Right ventricle myocardium inferior (tissue), 1 donor: ENCODE measurements around the gene OR1F1. TPM values are rescaled to one million over a fixed set of nuclear protein-coding genes. Genes with fewer than 3 reads are reported as not detected.
"Not testable (repeated sequence)": the region's sequence is repeated elsewhere in the genome, so short reads cannot be mapped to it uniquely, and the experiment has no call there.

Experiments used
- ATAC-seq: fragments of 200-7000 bp; cut with Tn5 transposase; one replicate; pipeline ENCODE4 v1.9.1; 2020; ENCODE audit warnings: mild to moderate bottlenecking, moderate library complexity
- DNase-seq: peaks from one replicate; pipeline ENCODE4 v3.0.0; 2021; ENCODE audit errors: missing footprints
- intact Hi-C: fragments of 100-400 bp; cut with DNase I; formaldehyde crosslinking; loops from one replicate; pipeline ENCODE4 v1.11.0; 2022
- long read RNA-seq: library from polyadenylated mRNA; unstranded; transcript quantifications from one replicate; pipeline ENCODE4 v2.0.0, GENCODE V29; 2021
- total RNA-seq: library from RNA; stranded (reverse); fragmentation: NEBNext Ultra II Directional; extraction: Animal tissue kit (Norgen Biotek cat#: 25700); gene quantifications from one replicate; pipeline ENCODE4 v1.2.1, GENCODE V29; 2021
- donor health status: DM: no; HTN: yes; CAD: no; lungs with severe emphysema.

OR1F1 gene
- total RNA-seq, result not detected
- long read RNA-seq, result 0 reads

DNA sequence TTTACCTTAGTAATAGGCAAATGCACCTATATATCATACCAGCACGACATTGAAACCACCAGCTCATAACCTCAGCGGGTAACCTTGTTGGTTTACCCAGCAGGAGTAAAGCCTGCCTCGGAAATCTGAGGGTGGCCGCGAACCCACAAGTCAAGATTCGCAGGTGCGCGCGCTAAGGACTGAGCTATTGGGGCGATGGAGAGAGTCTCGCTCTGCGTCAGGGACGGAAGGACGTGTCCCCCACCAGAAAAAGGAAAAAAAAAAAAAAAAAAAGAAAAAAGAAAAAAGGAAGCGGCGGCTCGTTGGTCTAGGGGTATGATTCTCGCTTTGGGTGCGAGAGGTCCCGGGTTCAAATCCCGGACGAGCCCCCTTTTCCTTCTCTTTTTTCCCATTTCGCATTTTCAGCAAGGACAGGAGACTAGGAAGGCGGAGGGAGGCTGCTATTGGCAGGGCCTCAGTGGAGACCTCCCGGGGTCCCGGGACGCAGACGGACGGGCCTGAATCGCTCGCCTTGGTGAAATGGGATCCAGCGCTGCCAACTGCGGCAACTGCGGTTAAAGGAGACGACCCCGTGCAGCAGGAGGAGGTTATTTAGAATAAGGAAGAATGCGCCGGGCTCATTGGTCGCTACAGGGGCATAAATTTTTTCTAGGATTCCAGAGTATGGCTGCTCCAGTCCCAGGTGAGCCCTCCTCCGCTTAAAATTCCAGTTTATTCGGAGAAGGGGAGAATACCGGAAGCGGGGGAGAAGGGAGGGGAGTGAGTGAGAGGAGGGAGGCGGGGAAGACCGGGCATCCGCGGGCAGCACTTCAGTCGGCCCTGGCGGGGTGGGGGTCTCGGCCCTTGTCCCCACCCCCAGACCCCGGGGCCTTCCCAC, at the start of gene OR1F1:
OR1F1 (plus strand) TSS at position 407 of the 877 bp plus-strand sequence.
- intact Hi-C loops, result no loop called here
- ATAC-seq (no peak), DNase-seq (no peak)

DNA sequence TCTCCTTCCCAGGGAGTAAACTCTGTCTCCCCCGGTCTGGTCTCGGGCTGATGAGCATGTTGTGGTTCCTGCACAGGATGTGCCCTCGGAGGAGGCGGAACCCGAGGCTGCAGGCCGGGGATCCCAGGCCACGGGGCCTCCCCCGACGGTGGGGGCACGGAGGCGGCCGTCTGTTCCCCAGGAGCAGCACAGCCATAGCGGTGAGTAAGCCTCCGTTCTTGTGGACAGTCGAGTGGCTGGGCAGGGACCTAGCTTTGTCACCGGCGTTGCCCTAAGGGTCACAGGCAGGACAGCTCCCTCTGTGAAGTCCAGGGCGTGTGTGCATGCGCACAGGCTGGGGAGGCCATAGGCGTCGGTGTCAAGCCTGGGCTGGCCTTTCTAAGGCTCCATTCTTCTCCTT, 49.7 kb upstream of the OR1F1 start:
- intact Hi-C loops, result no loop called here
- DNase-seq, result peak; percentile 59
- ATAC-seq, result no peak

DNA sequence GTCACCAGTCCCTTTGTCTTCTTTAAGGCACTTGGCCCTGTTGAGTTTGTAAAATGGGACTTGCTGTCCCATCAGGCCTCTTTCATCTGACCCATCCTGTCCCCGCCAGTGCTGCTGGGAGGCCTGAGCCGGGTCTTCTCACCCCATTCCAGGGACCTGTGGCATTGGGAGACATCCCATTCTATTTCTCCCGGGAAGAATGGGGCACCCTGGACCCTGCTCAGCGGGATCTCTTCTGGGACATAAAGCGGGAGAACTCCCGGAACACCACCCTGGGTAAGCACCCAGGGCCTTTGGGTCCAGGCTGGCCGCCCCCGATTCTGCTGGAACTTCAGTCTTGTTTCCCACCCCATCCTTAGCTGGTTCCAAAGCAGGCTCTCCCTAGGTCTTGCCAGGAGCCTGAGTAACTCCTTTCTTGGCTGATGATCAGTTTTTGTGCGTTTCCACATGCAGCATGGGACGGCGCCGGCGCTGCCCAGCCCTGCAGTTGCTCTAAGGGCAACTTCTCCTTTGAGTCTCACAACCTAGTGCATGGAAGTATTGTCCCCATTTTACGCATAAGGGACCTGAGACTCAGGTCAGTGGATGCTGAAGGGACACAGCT, 49.1 kb upstream of the OR1F1 start:
- ATAC-seq, result no peak
- intact Hi-C loops, result no loop called here
- peak; percentile 27 for DNase-seq

DNA sequence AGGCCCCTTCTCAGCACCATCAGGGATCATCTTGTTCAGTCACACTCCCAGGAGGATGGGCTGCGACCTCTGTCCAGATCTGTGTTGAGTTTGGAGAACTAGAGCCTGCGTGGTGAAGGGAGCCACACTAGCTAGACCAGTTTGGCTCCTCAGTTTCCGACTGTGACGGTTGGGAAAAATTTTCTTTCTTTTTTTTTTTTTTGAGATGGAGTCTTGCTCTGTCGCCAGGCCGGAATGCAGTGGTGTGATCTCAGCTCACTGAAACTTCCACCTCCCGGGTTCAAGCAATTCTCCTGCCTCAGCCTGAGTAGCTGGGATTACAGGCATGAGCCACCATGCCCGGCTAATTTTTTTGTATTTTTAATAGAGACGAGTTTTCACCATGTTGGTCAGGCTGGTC, 48.4 kb upstream of the OR1F1 start:
- DNase-seq, result peak; percentile 16
- intact Hi-C loops, ATAC-seq: not testable (repeated sequence)

DNA sequence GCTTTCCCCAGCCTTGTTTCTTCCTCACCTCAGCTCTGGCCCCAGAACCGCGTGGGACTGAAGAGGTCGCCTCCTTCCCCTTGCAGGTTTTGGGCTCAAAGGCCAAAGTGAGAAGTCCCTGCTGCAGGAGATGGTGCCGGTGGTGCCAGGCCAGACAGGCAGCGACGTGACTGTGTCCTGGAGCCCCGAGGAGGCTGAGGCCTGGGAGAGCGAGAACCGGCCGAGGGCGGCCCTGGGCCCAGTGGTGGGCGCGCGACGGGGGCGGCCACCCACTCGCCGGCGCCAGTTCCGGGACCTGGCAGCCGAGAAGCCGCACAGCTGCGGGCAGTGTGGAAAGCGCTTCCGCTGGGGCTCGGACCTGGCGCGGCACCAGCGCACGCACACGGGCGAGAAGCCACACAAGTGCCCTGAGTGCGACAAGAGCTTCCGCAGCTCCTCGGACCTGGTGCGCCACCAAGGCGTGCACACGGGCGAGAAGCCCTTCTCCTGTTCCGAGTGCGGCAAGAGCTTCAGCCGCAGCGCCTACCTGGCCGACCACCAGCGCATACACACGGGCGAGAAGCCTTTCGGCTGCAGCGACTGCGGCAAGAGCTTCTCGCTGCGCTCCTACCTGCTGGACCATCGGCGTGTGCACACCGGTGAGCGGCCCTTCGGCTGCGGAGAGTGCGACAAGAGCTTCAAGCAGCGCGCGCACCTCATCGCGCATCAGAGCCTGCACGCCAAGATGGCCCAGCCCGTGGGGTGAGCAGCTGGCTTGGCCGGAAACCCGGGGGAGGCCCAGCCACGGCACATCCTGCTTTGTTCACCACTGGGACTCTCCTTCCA, 47.2 kb upstream of the OR1F1 start:
- ATAC-seq, result no peak
- intact Hi-C loops, result no loop called here
- DNase-seq, result peak; percentile 42

DNA sequence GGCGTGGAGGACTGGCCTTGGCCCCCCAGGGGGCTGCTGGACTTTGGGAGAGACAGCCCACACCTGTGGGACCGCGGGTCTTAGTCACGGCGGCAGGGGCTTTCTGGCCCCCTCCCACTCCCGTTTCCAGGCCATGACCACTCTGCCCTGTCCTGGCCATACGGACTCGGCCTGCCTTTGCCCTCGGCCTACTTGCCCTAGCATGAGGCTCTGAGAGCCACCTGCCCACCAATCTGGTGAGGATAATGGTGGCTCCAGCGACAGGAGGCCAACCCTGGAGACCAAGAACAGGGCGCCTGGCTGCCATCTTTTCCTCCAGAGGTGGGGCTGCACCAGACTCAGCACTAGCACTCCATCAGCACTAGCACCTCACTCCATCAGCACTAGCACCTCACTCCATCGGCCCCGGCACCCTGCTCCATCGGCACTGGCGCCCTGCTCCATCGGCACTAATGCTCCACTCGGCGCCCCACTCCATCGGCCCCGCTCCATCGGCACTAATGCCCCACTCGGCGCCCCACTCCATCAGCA, 46.2 kb upstream of the OR1F1 start:
- intact Hi-C loops, result no loop called here
- DNase-seq (peak; percentile 23), ATAC-seq (no peak)

DNA sequence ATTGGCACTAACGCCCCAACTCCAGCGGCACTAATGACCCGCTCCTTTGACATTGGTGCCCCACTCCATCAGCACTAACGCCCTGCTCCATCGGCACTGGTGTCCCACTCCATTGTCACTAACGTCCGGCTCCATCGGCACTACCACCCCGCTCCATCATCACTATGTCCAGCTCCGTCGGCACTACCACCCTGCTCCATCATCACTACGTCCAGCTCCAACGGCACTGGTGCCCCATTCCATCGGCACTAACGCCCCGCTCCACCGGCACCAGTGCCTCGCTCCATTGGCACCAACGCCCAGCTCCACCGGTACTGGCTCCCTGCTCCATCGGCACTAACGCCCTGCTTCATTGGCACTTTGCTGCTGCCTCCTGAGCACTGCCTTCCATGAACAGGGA, 45.7 kb upstream of the OR1F1 start:
- peak; percentile 65 for DNase-seq

DNA sequence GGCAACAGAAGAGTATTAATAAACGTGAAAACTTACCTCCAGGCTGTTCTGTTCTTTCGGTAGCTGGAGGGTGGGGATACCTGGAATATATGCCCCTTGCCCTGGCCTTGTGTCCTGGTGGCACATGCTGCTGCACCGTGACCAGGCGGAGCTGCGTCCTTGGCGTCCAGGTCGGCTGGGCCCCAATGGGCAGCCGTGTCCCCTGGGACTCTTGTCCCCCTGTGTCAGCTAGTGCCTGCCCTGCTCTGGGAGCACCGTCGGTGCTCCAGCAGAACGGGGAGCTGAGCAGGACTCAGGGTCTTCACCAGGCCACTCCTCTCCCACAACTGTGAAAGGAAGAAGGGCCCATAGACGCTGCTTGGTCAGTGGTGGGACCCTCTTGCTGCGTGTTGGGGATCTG, 45.2 kb upstream of the OR1F1 start:
- no peak for DNase-seq
- intact Hi-C loops, result no loop called here
- no peak for ATAC-seq

More for the DNA sequence above, 45.7 kb upstream of the OR1F1 start:
- no peak for ATAC-seq
- intact Hi-C loops, result no loop called here

DNA sequence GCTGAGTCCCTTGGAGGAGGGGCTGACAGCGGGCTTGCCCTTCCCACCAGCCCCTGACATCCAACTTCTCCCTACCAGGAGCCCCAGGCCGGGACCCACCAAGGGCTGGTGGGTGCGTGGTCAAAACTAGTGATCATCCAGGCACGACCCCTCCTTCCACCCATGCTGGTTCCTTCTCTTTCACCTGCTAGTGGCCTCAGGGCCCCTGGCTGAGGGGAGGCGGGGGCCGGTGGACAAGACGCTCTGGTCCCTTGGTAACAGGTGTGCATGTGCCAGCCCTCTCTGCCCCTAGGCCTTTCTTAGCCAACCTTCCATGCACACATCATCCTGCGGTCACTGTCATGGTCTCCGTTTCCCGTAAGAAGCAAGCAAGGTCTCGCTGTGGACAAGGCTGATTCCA, 44.8 kb upstream of the OR1F1 start:
- intact Hi-C loops, result no loop called here
- DNase-seq (peak; percentile 53), ATAC-seq (peak; percentile 5)

DNA sequence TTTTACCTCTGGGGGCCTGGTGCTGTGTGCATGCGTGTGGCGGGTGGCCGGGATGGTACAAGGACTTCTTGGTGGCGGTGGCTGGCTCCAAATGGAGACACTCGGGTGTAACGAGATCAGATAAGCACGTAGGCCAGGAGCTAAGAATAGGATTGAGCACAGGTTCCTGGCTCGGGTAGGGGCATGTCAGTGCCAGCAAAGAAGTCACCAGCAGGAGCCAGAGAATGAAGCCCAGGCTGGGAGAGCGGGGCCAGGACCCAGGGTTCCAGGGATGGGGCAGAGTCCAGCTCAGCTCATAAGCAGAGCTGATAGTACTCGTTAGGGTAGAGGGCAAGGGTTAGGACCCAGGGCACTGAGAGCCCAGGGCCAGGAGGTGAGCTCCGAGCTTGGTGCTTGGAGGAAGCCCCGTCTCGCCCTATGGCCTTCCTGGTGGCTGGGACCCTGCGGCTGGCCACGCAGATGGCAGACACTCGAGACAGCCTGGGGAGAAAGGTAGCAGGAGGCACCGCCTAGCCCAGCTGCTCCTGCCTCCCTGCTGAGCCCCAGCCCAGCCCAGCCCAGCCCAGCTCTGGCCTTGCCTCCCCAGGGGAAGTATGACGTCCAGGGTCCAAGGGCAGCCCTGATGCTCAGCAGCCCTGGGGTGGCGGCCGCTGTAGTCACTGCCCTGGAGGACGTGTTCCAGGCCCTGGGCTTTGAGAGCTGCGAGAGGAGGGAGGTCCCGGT, 44.2 kb upstream of the OR1F1 start:
- intact Hi-C loops, result no loop called here
- ATAC-seq (peak; percentile 85), DNase-seq (no peak)

DNA sequence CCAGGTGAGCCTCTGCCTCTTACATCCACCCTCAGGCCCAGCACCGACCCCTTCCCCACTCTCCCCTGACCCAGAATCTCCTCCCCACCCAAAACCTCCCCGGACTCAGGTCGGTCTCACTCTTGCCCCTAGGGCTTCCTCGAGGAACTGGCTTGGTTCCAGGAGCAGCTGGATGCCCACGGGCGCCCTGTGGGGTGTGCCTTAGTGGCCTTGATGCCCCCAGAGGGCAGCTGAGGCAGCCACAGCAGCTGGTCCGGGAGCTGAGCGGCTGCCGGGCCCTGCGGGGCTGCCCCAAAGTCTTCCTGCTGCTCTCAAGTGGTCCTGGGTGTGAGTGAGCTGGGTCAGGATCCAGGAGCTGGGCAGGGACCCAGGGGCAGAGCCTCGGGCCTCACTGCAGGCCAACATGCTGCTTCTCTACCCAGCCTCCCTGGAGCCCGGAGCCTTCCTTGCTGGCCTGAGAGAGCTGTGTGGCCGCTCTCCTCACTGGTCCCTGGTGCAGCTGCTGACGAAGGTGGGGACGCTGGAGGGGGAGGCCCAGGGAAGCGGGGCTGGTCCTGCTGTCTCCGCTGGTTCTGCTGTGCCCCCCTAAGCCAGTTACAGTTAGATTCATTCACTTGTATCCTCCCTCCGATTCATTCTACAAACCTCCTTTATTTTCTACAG, 43.6 kb upstream of the OR1F1 start:
- DNase-seq (no peak), ATAC-seq (no peak)
- intact Hi-C loops, result no loop called here

DNA sequence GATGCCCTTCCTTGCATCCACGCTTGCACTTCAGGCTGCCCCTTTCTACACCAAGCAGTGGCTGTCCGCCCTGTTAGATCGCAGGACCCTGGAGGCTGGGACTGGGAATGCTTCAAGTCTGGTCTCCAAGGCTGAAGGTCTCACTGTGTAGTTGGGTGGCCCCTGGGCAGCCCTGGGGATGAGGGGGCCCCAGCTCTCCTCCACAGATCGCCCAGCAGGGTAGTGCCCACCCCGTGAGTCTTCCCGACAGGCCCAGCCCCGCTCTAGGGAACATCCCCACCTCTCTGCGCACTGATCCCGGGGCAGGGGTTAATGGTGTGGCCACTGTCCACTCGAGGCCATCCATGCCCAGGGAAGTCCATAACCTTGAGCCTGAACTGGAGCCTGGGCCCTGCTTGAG, 42.9 kb upstream of the OR1F1 start:
- intact Hi-C loops, result no loop called here
- ATAC-seq, result no peak
- no peak for DNase-seq

DNA sequence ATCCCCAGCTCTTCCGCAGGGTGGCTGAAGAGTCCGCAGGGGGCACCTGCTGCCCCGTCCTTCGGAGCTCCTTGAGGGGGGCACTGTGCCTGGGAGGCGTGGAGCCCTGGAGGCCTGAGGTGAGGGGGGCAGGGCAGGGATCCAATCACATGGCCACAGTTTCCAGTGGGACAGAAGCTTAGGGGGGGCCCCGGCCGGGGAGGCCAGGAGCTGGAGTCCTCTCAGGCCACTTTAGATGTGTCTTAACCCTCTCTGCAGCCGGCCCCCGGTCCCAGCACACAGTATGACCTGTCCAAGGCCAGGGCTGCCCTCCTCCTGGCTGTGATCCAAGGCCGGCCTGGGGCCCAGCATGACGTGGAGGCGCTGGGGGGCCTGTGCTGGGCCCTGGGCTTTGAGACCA, 42.3 kb upstream of the OR1F1 start:
- ATAC-seq (no peak), DNase-seq (no peak)
- intact Hi-C loops, result no loop called here

DNA sequence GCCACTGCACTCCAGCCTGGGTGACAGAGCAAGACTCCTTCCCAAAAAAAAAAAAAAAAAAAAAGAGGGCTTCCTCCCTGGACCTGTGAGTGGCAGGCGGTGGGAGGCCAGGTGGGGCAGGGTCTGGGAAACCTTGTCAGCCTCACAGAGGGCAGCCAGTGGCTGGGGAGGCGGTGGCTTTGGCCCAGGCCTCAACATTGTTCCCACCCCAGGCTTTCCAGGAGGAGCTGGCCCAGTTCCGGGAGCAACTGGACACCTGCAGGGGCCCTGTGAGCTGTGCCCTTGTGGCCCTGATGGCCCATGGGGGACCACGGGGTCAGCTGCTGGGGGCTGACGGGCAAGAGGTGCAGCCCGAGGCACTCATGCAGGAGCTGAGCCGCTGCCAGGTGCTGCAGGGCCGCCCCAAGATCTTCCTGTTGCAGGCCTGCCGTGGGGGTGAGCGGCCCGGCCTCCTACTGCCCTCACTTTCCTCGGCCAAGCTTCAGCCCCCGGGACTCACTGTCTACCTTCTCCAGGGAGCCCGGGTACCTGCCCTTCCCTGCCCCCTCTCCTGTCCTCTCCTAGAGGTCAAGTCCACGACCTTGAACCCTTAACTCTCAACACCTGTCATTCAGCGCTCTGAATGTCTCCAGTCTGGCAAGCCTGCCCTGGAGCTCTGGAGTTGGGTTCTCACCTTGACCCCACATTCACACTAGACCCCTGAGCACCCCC, 40.8 kb upstream of the OR1F1 start:
- ATAC-seq (no peak), DNase-seq (peak; percentile 37)
- intact Hi-C loops, result no loop called here

DNA sequence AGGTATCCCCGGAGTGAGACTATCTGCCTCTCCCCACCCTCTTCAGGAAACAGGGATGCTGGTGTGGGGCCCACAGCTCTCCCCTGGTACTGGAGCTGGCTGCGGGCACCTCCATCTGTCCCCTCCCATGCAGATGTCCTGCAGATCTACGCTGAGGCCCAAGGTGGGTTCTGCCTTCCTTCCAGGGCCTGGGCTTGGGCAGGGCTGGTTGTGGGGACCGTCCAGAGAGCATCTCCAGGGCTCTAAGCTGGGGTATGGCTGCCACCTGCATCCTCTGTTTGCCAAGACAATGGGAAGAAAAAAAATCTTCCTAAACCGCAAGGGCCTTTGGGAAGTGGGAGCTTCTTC, 40.3 kb upstream of the OR1F1 start:
- DNase-seq, result no peak
- ATAC-seq, result no peak
- intact Hi-C loops, result no loop called here

DNA sequence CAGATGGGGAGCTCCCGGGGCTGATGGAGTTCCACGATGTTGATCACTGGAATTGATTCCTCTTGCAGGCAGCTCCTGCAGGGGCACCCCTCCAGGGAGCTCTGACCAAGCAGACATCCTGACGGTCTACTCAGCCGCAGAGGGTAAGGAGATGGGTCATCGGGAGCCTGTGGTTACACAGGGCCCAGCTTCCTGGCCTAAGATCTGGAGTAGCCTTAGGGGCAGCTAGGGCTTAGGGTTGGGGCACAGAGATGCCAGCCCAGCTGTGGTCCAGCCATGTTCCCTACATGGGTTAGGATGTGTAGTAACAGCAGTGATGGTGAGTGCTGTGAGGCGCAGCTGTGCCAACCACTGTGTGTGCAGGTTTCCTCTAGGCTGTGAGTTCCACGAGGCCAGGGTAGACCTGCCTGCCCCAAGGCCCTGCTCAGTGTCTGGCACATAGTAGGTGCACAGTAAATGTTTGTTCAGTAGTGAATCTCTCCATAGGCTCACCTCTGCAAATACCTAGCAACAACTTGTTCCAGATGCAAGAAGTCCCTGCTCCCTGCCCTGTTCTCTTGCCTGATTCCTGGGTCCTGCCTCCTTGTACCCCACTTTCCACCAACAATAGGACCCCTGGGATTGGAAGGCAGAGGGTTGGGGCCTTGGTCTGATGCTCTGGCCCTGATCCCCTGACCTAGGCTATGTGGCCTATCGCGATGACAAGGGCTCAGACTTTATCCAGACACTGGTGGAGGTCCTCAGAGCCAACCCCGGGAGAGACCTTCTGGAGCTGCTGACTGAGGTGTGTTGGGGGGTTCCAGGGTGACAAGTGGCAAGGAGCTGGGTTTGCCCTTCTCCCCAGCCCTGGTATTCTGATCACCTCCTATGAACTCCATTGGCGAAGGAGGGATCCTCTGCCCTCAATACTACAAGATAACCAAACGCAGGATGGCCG, 39.5 kb upstream of the OR1F1 start:
- DNase-seq (peak; percentile 67), ATAC-seq (no peak)
- intact Hi-C loops, result no loop called here

DNA sequence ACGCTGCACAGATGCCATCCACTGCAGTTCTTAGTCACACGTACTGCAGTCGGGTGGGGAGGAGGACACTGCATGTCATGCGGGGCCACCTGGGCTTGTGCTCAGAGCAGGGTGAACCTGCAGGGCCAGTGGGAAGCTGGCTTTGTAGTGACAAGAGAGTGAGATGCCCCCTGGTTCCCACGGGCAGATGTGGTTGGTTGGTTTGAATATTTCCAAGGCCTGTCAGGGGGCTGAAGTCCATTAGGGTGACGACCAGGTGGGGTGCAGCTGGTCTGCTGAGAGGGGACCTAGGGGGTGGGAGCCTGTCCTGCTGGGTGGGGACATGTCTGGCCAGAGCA, 38.8 kb upstream of the OR1F1 start:
- intact Hi-C loops, result no loop called here
- no peak for DNase-seq
- ATAC-seq, result no peak
